Fibroblast of lung (primary cell): ENCODE results near the gene NR3C2. TPM values are rescaled to one million over a fixed set of nuclear protein-coding genes. Genes with fewer than 3 reads are reported as not detected.

ENCODE experiments used
- DNase-seq, 2 donors: peaks; one replicate each; pipeline versions ENCODE4 v3.0.0 to v3.0.0-alpha.2; 2010; ENCODE audit warnings: low read depth in 2 of 2
- H2AFZ ChIP-seq: 2 replicates; pipeline ENCODE4 v1.5.1; 2012; ENCODE audit warnings: low read length, control low read depth, inconsistent platforms
- H3K27ac ChIP-seq: 2 replicates; pipeline ENCODE4 v1.5.1; 2011; ENCODE audit warnings: low read length, control low read depth; ENCODE audit not compliant: insufficient read depth
- H3K27me3 ChIP-seq: 2 replicates; pipeline ENCODE4 v1.5.1; 2011; ENCODE audit warnings: mild to moderate bottlenecking, low read length; ENCODE audit not compliant: control insufficient read depth, insufficient read depth
- H3K36me3 ChIP-seq: 2 replicates; pipeline ENCODE4 v1.5.1; 2011; ENCODE audit warnings: low read length; ENCODE audit not compliant: control insufficient read depth, insufficient read depth
- H3K4me1 ChIP-seq: 2 replicates; pipeline ENCODE4 v1.5.1; 2011; ENCODE audit warnings: low read length; ENCODE audit not compliant: control insufficient read depth, insufficient read depth; ENCODE audit errors: extremely low read depth
- H3K4me2 ChIP-seq: 2 replicates; pipeline ENCODE4 v1.5.1; 2011; ENCODE audit warnings: low read length, control low read depth; ENCODE audit not compliant: insufficient read depth; ENCODE audit errors: extremely low read depth
- H3K4me3 ChIP-seq, 4 experiments: fragments of 200-600 bp in 1 of 4; sonication (generic) in 1 of 4; replicated peaks in 1 of 4; 2 replicates each; pipeline ENCODE4 v1.5.1; 2011 to 2016; ENCODE audit warnings: low read length in 4 of 4, low read depth in 3 of 4, mild to moderate bottlenecking in 3 of 4, control low read depth in 2 of 4, inconsistent platforms in 1 of 4, mixed read lengths in 1 of 4; ENCODE audit not compliant: insufficient read depth in 1 of 4; ENCODE audit errors: control extremely low read depth in 1 of 4
- H3K79me2 ChIP-seq: 2 replicates; pipeline ENCODE4 v1.5.1; 2012; ENCODE audit warnings: mild to moderate bottlenecking, low read length, inconsistent platforms; ENCODE audit not compliant: control insufficient read depth, insufficient read depth
- H3K9ac ChIP-seq: 2 replicates; pipeline ENCODE4 v1.5.1; 2011; ENCODE audit warnings: mild to moderate bottlenecking, low read length, control low read depth; ENCODE audit not compliant: insufficient read depth
- H3K9me3 ChIP-seq: 2 replicates; pipeline ENCODE4 v1.5.1; 2012; ENCODE audit warnings: low read depth, low read length; ENCODE audit not compliant: control insufficient read depth, insufficient read depth
- H4K20me1 ChIP-seq: 2 replicates; pipeline ENCODE4 v1.5.1; 2011; ENCODE audit warnings: low read length; ENCODE audit not compliant: control insufficient read depth, insufficient read depth; ENCODE audit errors: extremely low read depth
- EZH2 ChIP-seq: IDR thresholded peaks from 2 replicates; pipeline ENCODE4 v1.5.1; 2012; ENCODE audit warnings: low read length, control low read depth, mild to moderate bottlenecking; ENCODE audit errors: missing control alignments
- polyA plus RNA-seq, 2 donors: library from polyadenylated mRNA; depleted of rRNA in 1 of 2; stranded (reverse) in 1 of 2; unstranded in 1 of 2; fragments of >200 nt; gene quantifications; 2 replicates each; pipeline ENCODE4 v1.2.1, GENCODE V29; 2011 to 2012; ENCODE audit warnings: missing spikeins in 1 of 2
- total RNA-seq: library from RNA; depleted of rRNA; stranded (reverse); fragments of >200 nt; gene quantifications from 2 replicates; pipeline ENCODE4 v1.2.1, GENCODE V29; 2014
- TF ChIP-seq, protein P1 (sequence below), 2 donors: IDR thresholded peaks in 1 of 2; conservative IDR thresholded peaks in 1 of 2; 1 replicate in 1 of 2; 2 replicates in 1 of 2; pipeline ENCODE4 v1.5.1; 2011 to 2012; ENCODE audit warnings: low read length in 2 of 2, control low read depth in 1 of 2, inconsistent platforms in 1 of 2, low read depth in 1 of 2, mild to moderate bottlenecking in 1 of 2

Gene NR3C2
- total and polyA plus RNA-seq, 2 donors (not counting 1 experiment from before 2014, with no cell fraction given) = 1.9 to 7.4 TPM

DNA sequence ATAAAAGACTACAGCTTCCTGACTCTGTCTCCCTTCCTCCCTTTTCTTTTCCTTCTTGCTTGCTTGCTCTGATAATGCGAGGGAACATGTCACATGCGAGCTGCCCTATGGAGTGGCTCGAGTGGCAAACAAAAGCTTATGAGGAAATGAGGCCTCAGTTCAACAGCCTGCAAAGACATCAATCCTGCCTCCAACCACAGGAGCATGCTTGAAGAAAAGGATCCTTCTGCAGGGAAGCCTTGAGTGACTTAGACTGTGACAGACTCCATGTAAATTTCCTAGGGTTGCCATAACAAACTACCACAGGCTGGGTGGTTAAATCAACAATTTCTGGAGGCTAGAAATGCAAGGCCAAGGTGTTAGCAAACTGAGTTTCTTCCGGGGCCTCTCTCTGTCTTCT is 152.5 kb downstream of the NR3C2 start:
- no peak for DNase-seq
- H3K4me1 ChIP-seq = no peaks in the 10 kb centered on the region
- H3K79me2 ChIP-seq = no peaks in the 10 kb centered on the region
- H4K20me1 ChIP-seq = no peaks in the 10 kb centered on the region
- no peaks in the 10 kb centered on the region for H3K36me3 ChIP-seq
- TF ChIP-seq EZH2 = no peak
- TF ChIP-seq, protein P1, sequence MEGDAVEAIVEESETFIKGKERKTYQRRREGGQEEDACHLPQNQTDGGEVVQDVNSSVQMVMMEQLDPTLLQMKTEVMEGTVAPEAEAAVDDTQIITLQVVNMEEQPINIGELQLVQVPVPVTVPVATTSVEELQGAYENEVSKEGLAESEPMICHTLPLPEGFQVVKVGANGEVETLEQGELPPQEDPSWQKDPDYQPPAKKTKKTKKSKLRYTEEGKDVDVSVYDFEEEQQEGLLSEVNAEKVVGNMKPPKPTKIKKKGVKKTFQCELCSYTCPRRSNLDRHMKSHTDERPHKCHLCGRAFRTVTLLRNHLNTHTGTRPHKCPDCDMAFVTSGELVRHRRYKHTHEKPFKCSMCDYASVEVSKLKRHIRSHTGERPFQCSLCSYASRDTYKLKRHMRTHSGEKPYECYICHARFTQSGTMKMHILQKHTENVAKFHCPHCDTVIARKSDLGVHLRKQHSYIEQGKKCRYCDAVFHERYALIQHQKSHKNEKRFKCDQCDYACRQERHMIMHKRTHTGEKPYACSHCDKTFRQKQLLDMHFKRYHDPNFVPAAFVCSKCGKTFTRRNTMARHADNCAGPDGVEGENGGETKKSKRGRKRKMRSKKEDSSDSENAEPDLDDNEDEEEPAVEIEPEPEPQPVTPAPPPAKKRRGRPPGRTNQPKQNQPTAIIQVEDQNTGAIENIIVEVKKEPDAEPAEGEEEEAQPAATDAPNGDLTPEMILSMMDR (conservative IDR thresholded peaks at IDR 0.05 in 1 of 2, IDR thresholded peaks at IDR 0.05 in 1 of 2; ENCODE audit: low read depth in 1 of 2, low read length in 2 of 2) = no peak
- H3K9me3 ChIP-seq = no peaks in the 10 kb centered on the region
- H2AFZ ChIP-seq = no peak overlapping the region
- no peak overlapping the region for H3K9ac ChIP-seq
- H3K27ac ChIP-seq = no peak overlapping the region
- no peak overlapping the region for H3K4me2 ChIP-seq
- no peaks in the 10 kb centered on the region for H3K27me3 ChIP-seq
- H3K4me3 ChIP-seq = no peak overlapping the region

DNA sequence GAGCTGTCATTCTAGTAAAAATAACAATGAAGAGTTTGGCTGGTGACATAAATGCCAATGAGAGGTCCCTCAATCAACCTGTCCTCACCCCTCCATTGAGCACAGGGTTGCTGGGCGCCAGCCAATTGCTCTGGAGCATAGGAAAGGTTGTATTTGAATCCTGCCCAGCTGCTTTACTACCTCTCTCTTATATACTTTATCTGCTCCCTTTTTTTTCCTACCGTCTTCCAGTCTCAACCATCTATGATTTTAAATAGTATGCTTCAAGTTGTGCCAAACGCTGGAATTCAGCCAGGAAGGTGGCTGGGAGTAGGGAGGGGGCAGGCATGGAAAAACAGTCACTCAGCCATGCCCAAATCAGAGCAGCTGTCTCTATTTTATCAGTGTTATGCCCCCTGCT is 153.8 kb downstream of the NR3C2 start:
- Histone ChIP-seq H3K36me3 (no peaks in the 10 kb centered on the region), H4K20me1 (no peaks in the 10 kb centered on the region), H3K27me3 (no peaks in the 10 kb centered on the region), H3K4me3 (no peak overlapping the region), H3K27ac (no peak overlapping the region), H3K4me2 (no peak overlapping the region), H2AFZ (no peak overlapping the region), H3K4me1 (no peaks in the 10 kb centered on the region), H3K9ac (no peak overlapping the region), H3K9me3 (no peaks in the 10 kb centered on the region), H3K79me2 (no peaks in the 10 kb centered on the region)
- DNase-seq = no peak
- no peak for TF ChIP-seq EZH2
- TF ChIP-seq, protein P1 (conservative IDR thresholded peaks at IDR 0.05 in 1 of 2, IDR thresholded peaks at IDR 0.05 in 1 of 2; ENCODE audit: low read depth in 1 of 2, low read length in 2 of 2) = no peak

DNA sequence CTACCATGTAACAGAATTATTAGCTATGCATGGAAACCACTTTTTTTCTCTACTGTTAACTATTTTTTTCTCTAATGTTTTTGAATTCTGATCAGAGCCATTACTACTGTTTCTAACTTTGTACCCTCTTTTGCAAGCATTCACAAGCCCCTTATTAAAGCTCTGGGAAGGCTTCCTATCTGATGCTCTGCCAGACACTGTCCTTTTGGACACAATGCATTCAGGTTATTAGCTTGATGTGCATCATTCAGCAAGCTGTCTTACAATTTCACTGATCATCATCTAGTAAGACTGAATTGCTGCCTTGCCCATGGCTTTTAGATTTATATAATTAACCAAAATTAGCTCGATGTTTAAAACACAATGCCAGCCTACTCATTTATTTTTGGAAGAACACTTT is 155.1 kb downstream of the NR3C2 start:
- Histone ChIP-seq H3K79me2 (no peaks in the 10 kb centered on the region), H3K36me3 (no peaks in the 10 kb centered on the region), H3K4me3 (no peak overlapping the region), H3K9me3 (no peaks in the 10 kb centered on the region), H2AFZ (no peak overlapping the region), H3K4me1 (no peaks in the 10 kb centered on the region), H3K9ac (no peak overlapping the region), H4K20me1 (no peaks in the 10 kb centered on the region), H3K27ac (no peak overlapping the region), H3K4me2 (no peak overlapping the region), H3K27me3 (no peaks in the 10 kb centered on the region)
- DNase-seq = no peak
- TF ChIP-seq, protein P1 (conservative IDR thresholded peaks at IDR 0.05 in 1 of 2, IDR thresholded peaks at IDR 0.05 in 1 of 2; ENCODE audit: low read depth in 1 of 2, low read length in 2 of 2) = no peak
- TF ChIP-seq EZH2 = no peak
